GM12878 (cell line): ENCODE data around the gene PRDM16.

Experiments used
- EGR1 ChIP-seq, 2 experiments: IDR thresholded peaks; 1 replicate in 1 of 2; 2 replicates in 1 of 2; pipeline ENCODE4 v1.6.1; 2011 to 2012; ENCODE audit warnings: low read depth in 2 of 2, low read length in 2 of 2, borderline replicate concordance in 1 of 2, mild to moderate bottlenecking in 1 of 2, moderate library complexity in 1 of 2
- EP300 ChIP-seq, 2 experiments: fragments of 150-350 bp in 1 of 2; IDR thresholded peaks; 2 replicates each; pipeline ENCODE4 v1.6.1; 2011 to 2012; ENCODE audit warnings: low read depth in 2 of 2, low read length in 2 of 2, borderline replicate concordance in 1 of 2, improper control_type of control experiment in 1 of 2, inconsistent platforms in 1 of 2; ENCODE audit not compliant: control insufficient read depth in 1 of 2
- IRF3 ChIP-seq: fragments of 450-650 bp; IDR thresholded peaks from 2 replicates; pipeline ENCODE4 v1.6.1; 2014; ENCODE audit warnings: mild to moderate bottlenecking
- RB1 ChIP-seq: fragments of 450-650 bp; formaldehyde crosslinking; IDR thresholded peaks from 2 replicates; pipeline ENCODE4 v1.6.1; 2017; ENCODE audit warnings: mild to moderate bottlenecking, borderline replicate concordance

GRCh38 chr1:3293563-3294080, 224.6 kb downstream of the PRDM16 start:
- TF ChIP-seq IRF3 (no peak), RB1 (no peak), EP300 (IDR thresholded peaks at IDR 0.05; ENCODE audit: borderline replicate concordance in 1 of 2, control insufficient read depth in 1 of 2, low read depth in 2 of 2, low read length in 2 of 2) (no peak), EGR1 (IDR thresholded peaks at IDR 0.05; ENCODE audit: borderline replicate concordance in 1 of 2, low read depth in 2 of 2, low read length in 2 of 2) (no peak)
